ACC112 (cell line): Measurements from ENCODE around the gene ANXA10.
"Not testable (repeated sequence)": the region's sequence is repeated elsewhere in the genome, so short reads cannot be mapped to it uniquely, and the experiment has no call there.

Experiments
- H2AFZ ChIP-seq: fragments of 200-600 bp; sonication (generic); one replicate; pipeline ENCODE4 v1.6.0; 2017; ENCODE audit warnings: antibody characterized with exemption, low read length; ENCODE audit not compliant: unreplicated experiment
- H3K27ac ChIP-seq: fragments of 200-600 bp; sonication (generic); 2 replicates; pipeline ENCODE4 v1.5.1; 2014; ENCODE audit warnings: low read depth, mild to moderate bottlenecking, antibody characterized with exemption, low read length, moderate library complexity
- H3K27me3 ChIP-seq: fragments of 200-600 bp; sonication (generic); 2 replicates; pipeline ENCODE4 v1.6.1; 2014; ENCODE audit warnings: mild to moderate bottlenecking, antibody characterized with exemption, low read length, moderate library complexity, mixed read lengths; ENCODE audit not compliant: insufficient read depth
- H3K36me3 ChIP-seq: fragments of 200-600 bp; sonication (generic); 2 replicates; pipeline ENCODE4 v1.6.1; 2016; ENCODE audit warnings: mild to moderate bottlenecking, antibody characterized with exemption, low read length, moderate library complexity, mixed read lengths; ENCODE audit not compliant: insufficient read depth
- H3K4me1 ChIP-seq: fragments of 200-600 bp; sonication (generic); one replicate; pipeline ENCODE4 v1.6.1; 2016; ENCODE audit warnings: low read length, mixed read lengths; ENCODE audit not compliant: insufficient read depth, unreplicated experiment, control insufficient read depth
- H3K4me3 ChIP-seq: fragments of 200-600 bp; sonication (generic); 2 replicates; pipeline ENCODE4 v1.5.1; 2014; ENCODE audit warnings: mild to moderate bottlenecking, low read depth, low read length
- H3K79me2 ChIP-seq: fragments of 200-600 bp; sonication (generic); one replicate; pipeline ENCODE4 v1.6.0; 2016; ENCODE audit warnings: low read length; ENCODE audit not compliant: control insufficient read depth, unreplicated experiment, insufficient read depth

The ANXA10 gene

DNA sequence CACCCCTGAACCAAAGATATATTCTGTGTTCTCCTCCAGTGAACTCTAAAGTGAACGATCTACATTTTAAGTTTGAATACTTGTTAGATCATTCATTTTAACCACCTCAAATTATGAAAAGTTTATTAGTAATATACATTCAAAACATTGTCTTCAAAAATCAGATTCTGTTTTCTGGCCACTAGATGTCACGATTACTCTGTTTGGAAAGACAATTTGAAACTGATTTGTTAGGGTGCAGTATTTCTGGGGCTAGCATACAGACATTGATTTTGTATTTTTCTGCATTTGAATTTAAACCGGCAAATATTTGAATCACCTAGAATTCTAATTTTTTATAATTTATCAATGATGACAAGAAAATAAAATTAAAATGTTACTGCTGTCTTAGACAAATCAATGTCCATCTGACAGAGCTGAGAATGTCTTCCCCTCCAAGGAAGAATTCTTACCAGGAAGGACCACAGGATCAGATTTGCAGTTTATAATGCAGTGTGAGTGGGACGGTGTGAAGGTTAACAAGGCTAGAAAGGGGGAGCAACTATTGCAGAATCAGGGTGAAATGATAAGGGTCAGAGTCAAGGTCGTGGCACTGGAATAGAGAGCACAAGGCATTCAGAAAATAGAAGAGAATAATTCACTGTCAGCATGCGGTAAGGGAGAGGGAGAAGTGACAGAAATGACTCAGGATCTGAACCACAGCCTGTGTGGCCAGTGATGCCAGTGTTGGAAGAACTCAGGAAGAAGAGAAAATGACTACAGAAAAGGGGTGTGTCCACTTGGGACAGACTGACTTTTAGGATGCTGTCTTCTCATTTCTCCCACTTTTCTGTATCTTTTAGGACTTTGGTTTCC, 91.6 kb downstream of the ANXA10 start:
- no peaks in the 10 kb centered on the region for H3K27me3 ChIP-seq
- no peak overlapping the region for H3K27ac ChIP-seq
- H3K36me3 ChIP-seq: no peaks in the 10 kb centered on the region
- H3K79me2 ChIP-seq: no peaks in the 10 kb centered on the region
- no peak overlapping the region for H2AFZ ChIP-seq
- H3K4me3 ChIP-seq: no peak overlapping the region
- peaks cover 4% of the 10 kb centered on the region for H3K4me1 ChIP-seq

DNA sequence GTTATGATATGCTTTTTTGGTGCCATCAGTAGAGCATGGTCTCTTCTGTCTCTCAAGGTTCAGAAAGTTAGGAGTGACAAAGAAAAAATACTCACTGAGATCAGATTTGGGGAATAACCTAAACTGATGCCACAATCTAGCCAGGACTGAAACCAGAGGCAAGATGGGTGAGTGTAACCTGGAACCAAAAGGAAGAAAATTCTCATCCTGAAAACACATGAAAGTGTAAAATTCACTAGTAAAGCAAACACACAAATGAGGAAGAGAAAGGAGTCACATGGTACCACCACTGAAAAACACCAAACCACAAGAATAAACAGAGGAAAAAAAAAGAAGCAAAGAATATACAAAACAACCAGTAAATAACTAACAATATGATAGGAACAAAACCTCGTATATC, 96.4 kb downstream of the ANXA10 start:
- H3K27ac ChIP-seq: no peak overlapping the region
- H3K36me3 ChIP-seq: no peaks in the 10 kb centered on the region
- no peak overlapping the region for H3K4me3 ChIP-seq
- peaks cover 4% of the 10 kb centered on the region for H3K4me1 ChIP-seq
- H3K27me3 ChIP-seq: no peaks in the 10 kb centered on the region
- H3K79me2 ChIP-seq: no peaks in the 10 kb centered on the region
- no peak overlapping the region for H2AFZ ChIP-seq

DNA sequence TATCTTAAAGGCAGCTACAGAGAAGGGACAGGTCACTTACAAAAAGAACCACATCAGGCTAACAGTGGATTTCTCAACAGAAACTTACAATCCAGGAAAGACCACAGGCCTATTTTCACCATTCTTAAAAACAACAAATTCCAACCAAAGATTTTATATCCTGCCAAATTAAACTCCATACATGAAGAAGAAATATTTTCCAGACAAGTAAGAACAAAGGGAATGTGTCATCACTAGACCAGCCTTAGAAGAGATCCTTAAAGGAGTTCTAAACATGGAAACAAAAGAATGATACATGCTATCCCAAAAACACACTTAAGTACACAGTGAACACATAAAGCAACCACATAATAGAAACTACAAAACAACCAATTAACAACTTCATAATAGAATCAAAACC, 105.6 kb downstream of the ANXA10 start:
- no peaks in the 10 kb centered on the region for H3K36me3 ChIP-seq
- H3K4me3 ChIP-seq: no peak overlapping the region

DNA sequence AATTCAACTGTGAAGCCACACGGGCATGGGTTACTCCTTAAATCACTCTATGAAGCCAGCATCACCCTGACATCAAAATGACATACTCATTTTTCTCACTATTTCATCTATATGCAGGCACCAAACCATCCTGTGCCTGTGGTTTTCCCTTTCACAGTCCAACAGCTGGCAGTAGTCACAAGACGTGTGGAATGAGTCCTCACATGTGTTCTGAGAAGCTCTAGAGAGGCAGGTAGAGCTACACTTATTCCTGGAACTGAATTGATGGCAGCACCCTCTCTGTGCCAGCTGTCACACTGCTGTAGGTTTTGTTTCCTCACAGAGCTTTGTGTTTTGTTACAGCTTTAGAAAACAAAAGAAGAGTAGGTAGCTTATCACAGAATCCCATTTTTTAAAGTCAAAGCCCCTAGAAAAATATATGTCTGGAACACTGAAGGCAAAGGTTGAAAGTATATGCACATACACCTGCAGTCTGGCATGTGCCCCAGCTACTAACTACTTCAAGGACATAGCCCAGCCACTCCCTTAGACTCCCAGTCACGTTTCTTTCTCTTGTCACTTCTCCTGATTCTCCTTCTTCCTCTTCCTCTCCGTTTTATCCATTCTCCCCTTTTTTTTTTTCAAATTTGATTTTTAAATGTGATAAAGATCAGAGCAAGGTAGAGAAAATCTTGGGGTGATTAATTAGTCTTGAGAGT, 107.1 kb downstream of the ANXA10 start:
- peaks cover 4% of the 10 kb centered on the region for H3K4me1 ChIP-seq
- H3K4me3 ChIP-seq: no peak overlapping the region
- H3K36me3 ChIP-seq: 0 out of 2 replicates have a peak, but pooled peaks cover 7% of the 10 kb centered on the region
- H3K27me3 ChIP-seq: no peaks in the 10 kb centered on the region
- H2AFZ ChIP-seq: no peak overlapping the region
- no peak overlapping the region for H3K27ac ChIP-seq
- H3K79me2 ChIP-seq: no peaks in the 10 kb centered on the region

More for the DNA sequence above, 105.6 kb downstream of the ANXA10 start:
- H3K27me3 ChIP-seq: no peaks in the 10 kb centered on the region
- no peaks in the 10 kb centered on the region for H3K79me2 ChIP-seq
- H3K27ac ChIP-seq: no peak overlapping the region
- no peak overlapping the region for H2AFZ ChIP-seq
- H3K4me1 ChIP-seq: peaks cover 4% of the 10 kb centered on the region

DNA sequence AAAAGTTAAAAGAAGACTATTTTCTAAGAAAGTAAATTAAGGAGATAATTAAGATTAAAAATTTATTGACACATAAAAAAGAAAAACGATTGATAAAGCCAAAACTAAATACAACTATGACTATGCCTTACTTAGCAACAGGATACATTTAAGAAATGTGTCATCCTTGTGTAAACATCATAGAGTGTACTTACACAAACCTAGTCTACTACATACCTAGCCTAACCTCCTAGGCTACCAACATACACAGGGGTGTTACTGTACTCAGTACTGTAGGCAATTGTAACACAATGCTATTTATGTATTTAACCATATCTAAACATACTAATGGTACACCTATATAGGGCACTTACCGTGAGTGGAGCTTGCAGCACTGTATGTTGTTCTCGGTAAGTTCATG, 108.3 kb downstream of the ANXA10 start:
- no peak overlapping the region for H3K27ac ChIP-seq
- H3K36me3 ChIP-seq: 0 out of 2 replicates have a peak, but pooled peaks cover 7% of the 10 kb centered on the region
- H3K4me3 ChIP-seq: no peak overlapping the region
- H3K4me1 ChIP-seq: peaks cover 4% of the 10 kb centered on the region
- no peaks in the 10 kb centered on the region for H3K27me3 ChIP-seq
- no peak overlapping the region for H2AFZ ChIP-seq
- no peaks in the 10 kb centered on the region for H3K79me2 ChIP-seq

DNA sequence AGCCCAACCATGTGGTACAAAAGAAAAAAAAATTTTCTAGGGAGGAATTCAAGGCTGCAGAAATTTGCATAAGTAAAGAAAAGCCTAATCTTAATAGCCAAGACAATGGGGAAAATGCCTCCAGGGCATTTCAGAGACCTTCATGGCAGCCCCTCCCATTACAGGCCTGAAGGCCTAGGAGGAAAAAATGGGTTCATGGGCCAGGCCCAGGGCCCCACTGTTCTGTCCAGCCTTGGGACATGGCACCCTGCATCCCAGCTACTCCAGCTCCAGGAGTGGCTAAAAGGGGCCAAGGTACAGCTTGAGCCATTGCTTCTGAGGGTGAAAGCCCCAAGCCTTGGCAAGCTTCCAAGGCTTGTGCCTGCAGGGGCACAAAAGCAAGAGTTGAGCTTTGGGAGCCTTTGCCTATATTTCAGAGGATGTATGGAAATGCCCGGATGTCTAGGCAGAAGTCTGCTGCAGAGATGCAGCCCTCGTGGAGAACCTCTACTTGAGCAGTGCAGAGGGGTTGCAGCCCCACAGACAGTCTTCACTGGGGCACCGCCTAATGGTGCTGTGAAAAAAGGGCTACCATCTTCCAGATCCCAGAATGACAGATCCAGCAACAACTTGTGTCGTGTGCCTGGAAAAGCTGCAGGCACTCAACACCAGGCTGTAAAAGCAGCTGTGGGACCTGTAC, 111.0 kb downstream of the ANXA10 start:
- H3K79me2 ChIP-seq: no peaks in the 10 kb centered on the region
- H3K27ac ChIP-seq: no peak overlapping the region
- H2AFZ ChIP-seq: no peak overlapping the region
- H3K36me3 ChIP-seq: peaks cover 13% of the 10 kb centered on the region; the same call in 1 of the 2 replicates
- no peak overlapping the region for H3K4me3 ChIP-seq
- H3K4me1 ChIP-seq: peaks cover 4% of the 10 kb centered on the region
- H3K27me3 ChIP-seq: no peaks in the 10 kb centered on the region

DNA sequence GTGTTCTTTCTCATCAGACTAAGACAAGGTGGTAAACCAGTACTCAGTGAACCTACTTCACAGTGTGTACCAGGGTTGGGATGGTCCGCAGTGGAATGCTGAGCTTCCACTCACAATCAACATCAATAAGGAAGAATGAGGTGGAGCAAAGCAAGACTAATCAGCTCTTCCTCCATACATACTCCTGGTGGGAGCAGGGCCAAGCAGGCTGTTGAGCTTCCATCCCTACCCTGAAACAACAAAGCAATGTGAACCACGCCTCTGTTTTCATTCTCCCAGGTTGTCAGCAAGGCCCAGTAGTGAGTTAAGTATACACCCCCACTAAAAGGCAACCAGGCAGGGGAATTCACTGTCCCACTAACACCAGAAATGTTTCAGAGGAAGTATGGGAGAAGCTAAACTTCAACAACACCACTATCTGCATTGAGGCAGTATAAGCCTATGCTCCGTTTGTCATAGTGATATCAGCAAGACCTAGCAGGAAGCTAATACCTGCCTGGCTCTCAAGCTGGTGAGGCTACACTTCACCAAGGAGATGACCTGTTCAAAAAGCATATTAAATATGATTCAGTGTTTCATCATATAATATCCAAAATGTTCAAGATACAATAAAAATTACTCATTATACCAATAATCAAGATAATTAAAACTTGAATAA, 116.7 kb downstream of the ANXA10 start:
- H3K79me2 ChIP-seq: no peaks in the 10 kb centered on the region
- H3K4me3 ChIP-seq: no peak overlapping the region
- no peaks in the 10 kb centered on the region for H3K4me1 ChIP-seq
- no peak overlapping the region for H2AFZ ChIP-seq
- H3K27me3 ChIP-seq: no peaks in the 10 kb centered on the region
- no peak overlapping the region for H3K27ac ChIP-seq
- H3K36me3 ChIP-seq: peaks cover 13% of the 10 kb centered on the region; the same call in 1 of the 2 replicates

DNA sequence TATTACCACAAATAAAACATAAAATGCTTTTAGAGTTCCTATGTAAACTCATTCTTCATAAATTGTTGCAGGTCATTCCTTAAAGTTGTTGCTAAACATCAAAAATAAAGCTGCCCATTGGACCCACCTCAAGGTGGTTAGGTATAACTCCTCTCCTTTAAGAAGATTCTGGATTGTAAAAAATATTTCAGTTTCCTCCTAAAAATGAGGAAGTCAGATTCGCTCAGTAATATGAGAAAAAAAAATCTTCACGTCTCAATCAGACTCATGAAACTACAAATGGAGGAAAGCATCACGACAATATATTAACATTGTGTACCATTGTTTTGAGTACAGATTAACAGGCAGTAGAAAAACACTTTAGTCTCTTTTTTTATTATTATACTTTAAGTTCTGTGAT, 120.3 kb downstream of the ANXA10 start:
- no peaks in the 10 kb centered on the region for H3K79me2 ChIP-seq
- no peaks in the 10 kb centered on the region for H3K27me3 ChIP-seq
- no peak overlapping the region for H2AFZ ChIP-seq
- H3K4me1 ChIP-seq: no peaks in the 10 kb centered on the region
- H3K36me3 ChIP-seq: peaks cover 34% of the 10 kb centered on the region
- H3K27ac ChIP-seq: no peak overlapping the region
- no peak overlapping the region for H3K4me3 ChIP-seq

DNA sequence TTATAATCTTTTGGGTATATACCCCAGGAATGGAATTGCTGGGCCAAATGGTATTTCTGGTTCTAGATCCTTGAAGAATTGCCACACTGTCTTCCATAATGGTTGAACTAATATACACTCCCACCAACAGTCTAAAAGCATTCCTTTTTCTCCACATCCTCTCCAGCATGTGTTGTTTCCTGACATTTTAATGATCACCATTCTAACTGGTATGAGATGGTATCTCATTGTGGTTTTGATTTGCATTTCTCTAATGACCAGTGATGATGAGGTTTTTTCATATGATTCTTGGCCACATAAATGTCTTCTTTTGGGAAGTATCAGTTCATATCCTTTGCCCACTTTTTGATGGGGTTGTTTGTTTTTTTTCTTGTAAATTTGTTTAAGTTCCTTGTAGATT, 121.2 kb downstream of the ANXA10 start:
- not testable (repeated sequence) for H3K4me1 ChIP-seq, H3K27me3 ChIP-seq, H2AFZ ChIP-seq, H3K27ac ChIP-seq, H3K4me3 ChIP-seq, H3K79me2 ChIP-seq
- H3K36me3 ChIP-seq: peaks cover 42% of the 10 kb centered on the region

DNA sequence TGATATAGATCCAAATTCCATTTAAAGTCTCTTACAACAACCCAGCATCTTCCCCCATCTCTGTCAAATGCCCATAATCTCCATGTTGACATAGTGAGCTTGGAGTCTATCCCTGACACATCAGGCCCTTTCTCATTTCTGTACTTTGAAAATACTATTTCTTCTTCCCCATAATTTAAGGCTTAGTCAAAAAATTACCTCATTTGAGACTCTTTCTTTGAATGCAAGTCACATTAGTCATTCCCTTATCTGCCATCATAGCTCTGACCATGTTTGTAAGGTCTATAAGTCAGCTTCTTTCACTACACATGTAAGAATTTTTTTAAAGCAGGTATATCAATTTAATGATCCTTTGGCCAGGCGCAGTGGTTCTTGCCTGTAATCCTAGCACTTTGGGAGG, 126.3 kb downstream of the ANXA10 start:
- no peak overlapping the region for H3K4me3 ChIP-seq
- no peaks in the 10 kb centered on the region for H3K27me3 ChIP-seq
- peaks cover 62% of the 10 kb centered on the region for H3K36me3 ChIP-seq
- no peaks in the 10 kb centered on the region for H3K79me2 ChIP-seq
- H2AFZ ChIP-seq: no peak overlapping the region
- peaks cover 26% of the 10 kb centered on the region for H3K4me1 ChIP-seq
- peak overlapping the region; percentile 23; the same call in 1 of the 2 replicates for H3K27ac ChIP-seq
